Endothelial cell (in vitro differentiated cells): ENCODE results near the gene BMERB1. TPM values are rescaled to one million over a fixed set of nuclear protein-coding genes. Genes with fewer than 3 reads are reported as not detected.

Source experiments
- DNase-seq: peaks from one replicate; pipeline ENCODE4 v3.0.0; 2021; ENCODE audit warnings: low spot score
- H3K27ac Mint-ChIP-seq: one replicate; pipeline ENCODE4 v1.8.0; 2021; ENCODE audit warnings: mixed read lengths, inconsistent platforms; ENCODE audit not compliant: unreplicated experiment
- H3K27me3 Mint-ChIP-seq: one replicate; pipeline ENCODE4 v1.8.0; 2021; ENCODE audit warnings: mild to moderate bottlenecking, moderate library complexity, mixed read lengths, inconsistent platforms; ENCODE audit not compliant: unreplicated experiment
- H3K36me3 Mint-ChIP-seq: one replicate; pipeline ENCODE4 v1.8.0; 2021; ENCODE audit warnings: mild to moderate bottlenecking, low read depth, mixed read lengths, inconsistent platforms; ENCODE audit not compliant: unreplicated experiment
- H3K4me1 Mint-ChIP-seq: one replicate; pipeline ENCODE4 v1.8.0; 2021; ENCODE audit warnings: mild to moderate bottlenecking, mixed read lengths, inconsistent platforms; ENCODE audit not compliant: unreplicated experiment
- H3K4me3 Mint-ChIP-seq: one replicate; pipeline ENCODE4 v1.8.0; 2021; ENCODE audit warnings: mild to moderate bottlenecking, mixed read lengths, inconsistent platforms; ENCODE audit not compliant: unreplicated experiment
- H3K9me3 Mint-ChIP-seq: one replicate; pipeline ENCODE4 v1.8.0; 2021; ENCODE audit warnings: mixed read lengths, inconsistent platforms; ENCODE audit not compliant: unreplicated experiment
- CTCF ChIP-seq: fragments of 200-600 bp; sonication (generic); IDR thresholded peaks from one replicate; pipeline ENCODE4 v1.5.0; 2021; ENCODE audit warnings: antibody characterized with exemption; ENCODE audit not compliant: unreplicated experiment
- total RNA-seq: library from RNA; stranded (reverse); fragmentation: NEBNext Ultra II Directional; extraction: Animal tissue kit (Norgen Biotek cat#: 25700); gene quantifications from one replicate; pipeline ENCODE4 v1.2.1, GENCODE V29; 2021; ENCODE audit not compliant: unreplicated experiment

The BMERB1 gene
- total RNA-seq, 1 donor from 2014 or later, result 9.9 TPM

GRCh38 chr16:15510992-15511391 is 76.6 kb downstream of the BMERB1 start:
- peaks cover 6% of the 10 kb centered on the region for H3K36me3 Mint-ChIP-seq

GRCh38 chr16:15511759-15512487 is 77.5 kb downstream of the BMERB1 start:
- Mint-ChIP-seq H3K27me3 (peaks cover 7% of the 10 kb centered on the region), H3K4me3 (no peak overlapping the region), H3K4me1 (peaks cover 15% of the 10 kb centered on the region), H3K27ac (no peak overlapping the region), H3K9me3 (no peaks in the 10 kb centered on the region), H3K36me3 (peaks cover 6% of the 10 kb centered on the region)
- no peak for TF ChIP-seq CTCF
- DNase-seq, result no peak

More at GRCh38 chr16:15510992-15511391, 76.6 kb downstream of the BMERB1 start:
- Mint-ChIP-seq H3K27me3 (peaks cover 7% of the 10 kb centered on the region), H3K9me3 (no peaks in the 10 kb centered on the region), H3K4me3 (no peak overlapping the region), H3K27ac (no peak overlapping the region), H3K4me1 (peaks cover 21% of the 10 kb centered on the region)
- DNase-seq, result no peak
- TF ChIP-seq CTCF, result no peak

- Mint-ChIP-seq H3K4me1 (peaks cover 14% of the 10 kb centered on the region), H3K36me3 (peaks cover 11% of the 10 kb centered on the region), H3K27ac (no peak overlapping the region), H3K4me3 (no peak overlapping the region), H3K27me3 (peaks cover 7% of the 10 kb centered on the region), H3K9me3 (no peaks in the 10 kb centered on the region)
- no peak for TF ChIP-seq CTCF
- no peak for DNase-seq
These were observed 78.8 kb downstream of the BMERB1 start for GRCh38 chr16:15513156-15513555.

GRCh38 chr16:15515992-15516391 is 81.6 kb downstream of the BMERB1 start:
- H3K36me3 Mint-ChIP-seq, result peaks cover 10% of the 10 kb centered on the region
- H3K9me3 Mint-ChIP-seq, result no peaks in the 10 kb centered on the region
- H3K4me1 Mint-ChIP-seq, result peaks cover 32% of the 10 kb centered on the region
- no peak overlapping the region for H3K4me3 Mint-ChIP-seq
- H3K27me3 Mint-ChIP-seq, result peaks cover 6% of the 10 kb centered on the region
- no peak overlapping the region for H3K27ac Mint-ChIP-seq
- no peak for TF ChIP-seq CTCF
- no peak for DNase-seq

- peaks cover 2% of the 10 kb centered on the region for H3K27me3 Mint-ChIP-seq
- no peak overlapping the region for H3K4me3 Mint-ChIP-seq
- no peak overlapping the region for H3K27ac Mint-ChIP-seq
- DNase-seq, result no peak
- peaks cover 5% of the 10 kb centered on the region for H3K36me3 Mint-ChIP-seq
- no peak for TF ChIP-seq CTCF
- no peaks in the 10 kb centered on the region for H3K9me3 Mint-ChIP-seq
- peaks cover 34% of the 10 kb centered on the region for H3K4me1 Mint-ChIP-seq
These were observed 82.2 kb downstream of the BMERB1 start for GRCh38 chr16:15516609-15517008.
